HFFc6 (cell line): ENCODE measurements around the gene SBF2. TPM values are rescaled to one million over a fixed set of nuclear protein-coding genes. Genes with fewer than 3 reads are reported as not detected.
A peak's percentile ranks its signal among the peaks of the same experiment; 100 is the strongest.

Experiments used
- DNase-seq: peaks from one replicate; pipeline ENCODE4 v3.0.0-alpha.2; 2018
- H3K27ac Mint-ChIP-seq: 2 replicates; pipeline ENCODE4 v1.8.0; 2020; ENCODE audit warnings: mild to moderate bottlenecking, mixed read lengths
- H3K27me3 Mint-ChIP-seq: 2 replicates; pipeline ENCODE4 v1.8.0; 2021; ENCODE audit warnings: mild to moderate bottlenecking, moderate library complexity, mixed read lengths; ENCODE audit not compliant: insufficient read depth
- H3K36me3 Mint-ChIP-seq: 2 replicates; pipeline ENCODE4 v1.8.0; 2021; ENCODE audit warnings: low read depth, mixed read lengths
- H3K4me1 Mint-ChIP-seq: 2 replicates; pipeline ENCODE4 v1.8.0; 2020; ENCODE audit warnings: low read depth, mixed read lengths
- H3K4me3 Mint-ChIP-seq: 2 replicates; pipeline ENCODE4 v1.8.0; 2020; ENCODE audit warnings: mild to moderate bottlenecking, moderate library complexity, mixed read lengths
- H3K9me3 Mint-ChIP-seq: 2 replicates; pipeline ENCODE4 v1.8.0; 2020; ENCODE audit warnings: mild to moderate bottlenecking, mixed read lengths
- CTCF ChIP-seq: fragments of 200-600 bp; sonication (generic); IDR thresholded peaks from 2 replicates; pipeline ENCODE4 v1.5.0; 2021; ENCODE audit warnings: antibody characterized with exemption, mild to moderate bottlenecking
- total RNA-seq, 6 experiments: library from RNA; stranded (reverse); fragmentation: NEBNext Ultra II Directional; extraction: Animal tissue kit (Norgen Biotek cat#: 25700); gene quantifications; 2 replicates in 1 of 6; 3 replicates in 5 of 6; pipeline ENCODE4 v1.2.3, GENCODE V29; 2021

Gene SBF2
- total RNA-seq, 6 experiments from 2014 or later: 25.2 to 36.0 (median 30.7) TPM

- no peak for DNase-seq
Measured at GRCh38 chr11:10201343-10201742, 92.7 kb downstream of the SBF2 start.

GRCh38 chr11:10197091-10197490 is 96.9 kb downstream of the SBF2 start:
- Mint-ChIP-seq H3K4me3 (0 out of 2 replicates have a peak overlapping the region, but pooled peaks have one; percentile 18), H3K27me3 (no peaks in the 10 kb centered on the region), H3K9me3 (peaks cover 14% of the 10 kb centered on the region), H3K4me1 (peaks cover 54% of the 10 kb centered on the region), H3K27ac (peak overlapping the region; percentile 46; the same call in 1 of the 2 replicates), H3K36me3 (peaks cover 41% of the 10 kb centered on the region)
- TF ChIP-seq CTCF: no peak
- peak; percentile 58 for DNase-seq

More at GRCh38 chr11:10201343-10201742, 92.7 kb downstream of the SBF2 start:
- peaks cover 39% of the 10 kb centered on the region for H3K9me3 Mint-ChIP-seq
- H3K36me3 Mint-ChIP-seq: peaks cover 54% of the 10 kb centered on the region
- no peak overlapping the region for H3K4me3 Mint-ChIP-seq
- H3K27ac Mint-ChIP-seq: 0 out of 2 replicates have a peak overlapping the region, but pooled peaks have one; percentile 9
- H3K4me1 Mint-ChIP-seq: peaks cover 43% of the 10 kb centered on the region
- no peak for TF ChIP-seq CTCF
- no peaks in the 10 kb centered on the region; the same call in 1 of the 2 replicates for H3K27me3 Mint-ChIP-seq

- no peak for DNase-seq
- peak overlapping the region; percentile 32; the same call in 1 of the 2 replicates for H3K27ac Mint-ChIP-seq
Measured at GRCh38 chr11:10192036-10192435, 102.0 kb downstream of the SBF2 start.

GRCh38 chr11:10181811-10182210 is 112.2 kb downstream of the SBF2 start:
- H3K27ac Mint-ChIP-seq: peak overlapping the region; percentile 80
- DNase-seq: peak; percentile 66

More at GRCh38 chr11:10192036-10192435, 102.0 kb downstream of the SBF2 start:
- H3K36me3 Mint-ChIP-seq: peaks cover 23% of the 10 kb centered on the region
- no peak overlapping the region for H3K4me3 Mint-ChIP-seq
- no peak for TF ChIP-seq CTCF
- no peaks in the 10 kb centered on the region for H3K9me3 Mint-ChIP-seq
- peaks cover 33% of the 10 kb centered on the region for H3K4me1 Mint-ChIP-seq
- H3K27me3 Mint-ChIP-seq: no peaks in the 10 kb centered on the region

GRCh38 chr11:10164621-10165020 is 129.4 kb downstream of the SBF2 start:
- no peak overlapping the region for H3K27ac Mint-ChIP-seq
- peaks cover 59% of the 10 kb centered on the region for H3K4me1 Mint-ChIP-seq
- H3K4me3 Mint-ChIP-seq: no peak overlapping the region
- no peak for TF ChIP-seq CTCF
- H3K27me3 Mint-ChIP-seq: no peaks in the 10 kb centered on the region
- H3K36me3 Mint-ChIP-seq: no peaks in the 10 kb centered on the region
- no peaks in the 10 kb centered on the region for H3K9me3 Mint-ChIP-seq
- no peak for DNase-seq

More at GRCh38 chr11:10181811-10182210, 112.2 kb downstream of the SBF2 start:
- H3K4me1 Mint-ChIP-seq: peaks cover 13% of the 10 kb centered on the region
- H3K27me3 Mint-ChIP-seq: no peaks in the 10 kb centered on the region; the same call in 1 of the 2 replicates
- no peak overlapping the region for H3K4me3 Mint-ChIP-seq
- TF ChIP-seq CTCF: peak; percentile 76
- no peaks in the 10 kb centered on the region for H3K9me3 Mint-ChIP-seq
- peaks cover 7% of the 10 kb centered on the region for H3K36me3 Mint-ChIP-seq
